Measurements from ENCODE around the gene DHRS7B.

Gene DHRS7B

DNA sequence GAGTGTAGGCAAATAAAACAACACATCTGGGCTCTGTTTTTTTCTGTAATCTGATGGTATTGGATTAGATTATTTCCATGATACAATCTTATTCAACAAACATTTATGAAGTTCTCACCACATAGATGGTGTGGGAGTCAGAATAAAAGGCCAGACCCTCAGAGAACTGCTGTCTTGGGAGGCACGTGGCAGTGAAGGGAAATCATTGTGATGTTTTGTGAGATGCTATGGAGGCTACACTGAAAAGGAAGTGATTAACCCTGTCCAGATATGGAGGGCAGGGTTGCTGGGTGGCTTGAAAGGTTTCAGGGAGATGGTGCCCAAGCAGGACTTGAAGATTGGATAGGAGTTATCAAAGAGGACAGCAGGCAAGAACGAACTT is 35.6 kb downstream of the DHRS7B start:
- Mint-ChIP-seq H3K9me3 (no peaks in the 10 kb centered on the region), H3K27me3 (no peaks in the 10 kb centered on the region), H3K4me3 (no peak overlapping the region)

DNA sequence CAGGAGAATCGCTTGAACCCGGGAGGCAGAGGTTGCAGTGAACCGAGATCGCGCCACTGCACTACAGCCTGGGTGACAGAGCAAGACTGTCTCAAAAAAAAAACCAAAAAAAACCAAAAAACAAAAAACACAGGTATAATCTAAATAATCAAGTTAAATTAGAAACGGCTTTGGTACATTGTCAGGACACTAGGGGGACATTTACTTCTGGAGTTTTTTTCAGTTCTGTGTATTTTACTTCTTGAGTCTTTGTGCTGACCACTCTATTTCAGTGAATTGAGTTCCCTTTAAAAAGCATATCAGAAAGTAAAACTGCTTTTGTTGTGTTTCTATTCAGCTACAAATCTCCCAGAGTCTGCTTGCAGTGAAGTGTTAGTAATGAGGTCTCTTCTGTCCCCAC is 36.3 kb downstream of the DHRS7B start:
- Mint-ChIP-seq H3K27me3 (no peaks in the 10 kb centered on the region), H3K9me3 (no peaks in the 10 kb centered on the region), H3K27ac (no peak overlapping the region), H3K4me1 (peaks cover 13% of the 10 kb centered on the region), H3K4me3 (no peak overlapping the region)
- DNase-seq = no peak
- ATAC-seq = no peak

More for the DNA sequence above, 35.6 kb downstream of the DHRS7B start:
- Mint-ChIP-seq H3K27ac (no peak overlapping the region), H3K4me1 (peaks cover 17% of the 10 kb centered on the region)
- ATAC-seq = no peak
- DNase-seq = no peak

DNA sequence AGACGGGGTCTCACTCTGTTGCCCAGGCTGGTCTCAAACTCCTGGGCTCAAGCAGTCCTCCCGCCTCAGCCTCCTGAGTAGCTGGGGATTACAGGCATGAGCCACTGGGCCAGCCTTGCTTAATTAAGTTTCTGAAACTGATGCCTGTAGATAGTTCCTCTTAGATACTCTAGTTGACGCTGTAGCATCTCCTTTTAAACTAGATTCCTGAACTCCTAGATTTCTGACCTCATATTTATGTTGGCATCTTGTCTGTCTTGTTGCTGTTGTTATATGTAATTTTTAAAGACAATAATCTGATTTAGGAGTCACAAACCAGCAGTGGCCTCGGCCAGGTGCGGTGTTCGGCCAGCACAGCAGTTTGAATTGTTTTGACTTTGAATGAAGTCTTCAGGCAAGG is 37.5 kb downstream of the DHRS7B start:
- H3K9me3 Mint-ChIP-seq = no peaks in the 10 kb centered on the region
- no peaks in the 10 kb centered on the region for H3K27me3 Mint-ChIP-seq
- ATAC-seq = no peak
- no peak overlapping the region for H3K27ac Mint-ChIP-seq
- no peak for DNase-seq
- peaks cover 13% of the 10 kb centered on the region for H3K4me1 Mint-ChIP-seq
- H3K4me3 Mint-ChIP-seq = no peak overlapping the region

DNA sequence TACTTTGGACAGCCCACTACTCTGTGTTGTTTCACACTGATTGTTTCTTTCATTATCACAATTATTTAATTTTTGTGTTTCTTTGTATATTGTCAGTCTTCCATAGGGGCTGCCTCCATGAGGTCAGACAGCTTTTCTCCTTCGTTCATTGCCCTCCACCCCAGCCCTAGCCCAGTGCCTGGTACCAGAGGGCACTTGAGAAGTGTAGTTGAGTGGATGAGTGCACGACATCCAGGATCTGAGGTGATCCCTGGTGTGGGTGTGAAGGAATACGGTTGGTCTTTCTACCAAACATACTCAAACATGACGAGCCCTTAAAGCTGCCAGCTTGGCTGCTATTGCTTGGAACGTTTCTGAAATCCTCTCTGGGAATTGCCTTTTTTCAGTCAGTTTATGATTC is 37.9 kb downstream of the DHRS7B start:
- H3K9me3 Mint-ChIP-seq = no peaks in the 10 kb centered on the region
- DNase-seq (no peak), ATAC-seq (no peak)
- no peaks in the 10 kb centered on the region for H3K27me3 Mint-ChIP-seq
- H3K4me3 Mint-ChIP-seq = no peak overlapping the region
- peaks cover 13% of the 10 kb centered on the region for H3K4me1 Mint-ChIP-seq
- no peak overlapping the region for H3K27ac Mint-ChIP-seq

DNA sequence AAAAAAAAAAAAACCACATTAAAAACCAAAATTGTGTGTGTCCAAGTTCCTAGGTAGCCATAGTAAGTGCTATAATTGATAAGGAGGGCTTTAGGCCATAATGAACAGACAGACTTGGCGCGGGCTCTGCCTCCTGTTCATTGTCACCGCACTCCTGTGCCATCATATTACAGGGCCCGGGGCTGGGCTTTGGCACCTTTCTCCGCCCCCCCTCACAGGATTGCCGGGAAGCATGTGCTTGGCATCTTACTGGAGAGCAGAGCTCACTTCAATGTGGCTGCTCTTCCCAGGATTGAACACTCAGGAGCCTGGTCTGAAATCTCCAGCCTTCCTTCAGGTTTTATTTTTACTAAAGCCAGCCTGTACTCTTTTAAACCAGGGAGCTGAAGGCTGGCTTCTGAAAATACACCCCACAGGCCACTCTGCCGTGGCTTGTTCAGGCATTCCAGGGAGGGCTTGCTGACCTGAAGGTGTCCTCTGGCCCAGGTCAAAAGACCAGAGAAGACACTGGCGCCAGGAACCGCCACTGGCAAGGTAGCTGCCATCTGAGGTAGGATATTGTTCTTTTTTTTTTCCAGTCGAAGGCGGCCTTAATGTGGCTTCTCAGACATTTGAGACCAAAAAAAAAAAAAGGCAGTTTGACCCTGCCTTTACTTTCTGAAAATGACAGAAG is 39.3 kb downstream of the DHRS7B start:
- H3K27me3 Mint-ChIP-seq = no peaks in the 10 kb centered on the region
- H3K4me3 Mint-ChIP-seq = no peak overlapping the region
- no peaks in the 10 kb centered on the region for H3K9me3 Mint-ChIP-seq
- no peak overlapping the region for H3K27ac Mint-ChIP-seq
- DNase-seq (no peak), ATAC-seq (no peak)
- H3K4me1 Mint-ChIP-seq = peaks cover 24% of the 10 kb centered on the region

DNA sequence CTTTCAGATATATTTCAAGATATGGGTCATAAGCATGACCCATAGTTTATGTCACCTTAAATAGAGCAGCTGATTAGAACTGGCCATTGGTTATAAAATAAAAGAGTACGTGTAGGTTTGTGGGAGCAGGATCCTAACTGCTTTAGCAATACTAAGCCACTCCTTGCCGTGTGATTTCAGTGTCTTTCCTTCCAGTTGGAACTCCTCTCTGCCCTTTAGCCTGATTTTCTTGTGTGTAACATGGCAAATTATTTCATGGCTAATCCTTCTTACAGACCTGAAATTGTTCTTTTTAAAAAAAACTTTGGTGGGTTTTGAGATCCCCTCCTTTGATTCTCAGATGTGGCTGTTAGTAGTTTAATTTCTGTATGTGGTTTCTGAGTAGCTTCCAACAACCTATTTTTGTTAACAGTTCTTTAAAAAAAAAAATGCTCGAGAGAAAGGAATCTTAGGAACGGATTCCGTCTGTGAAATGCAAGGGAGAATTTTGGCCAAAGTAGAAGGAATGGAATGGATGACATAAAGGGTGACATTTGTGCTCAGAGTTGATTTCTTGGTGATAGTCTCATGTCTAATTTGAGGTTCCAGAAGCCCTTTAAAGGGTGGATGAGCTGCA is 39.9 kb downstream of the DHRS7B start:
- Mint-ChIP-seq H3K9me3 (no peaks in the 10 kb centered on the region), H3K4me1 (peaks cover 30% of the 10 kb centered on the region), H3K27me3 (no peaks in the 10 kb centered on the region), H3K4me3 (no peak overlapping the region), H3K27ac (no peak overlapping the region)
- no peak for ATAC-seq
- no peak for DNase-seq

DNA sequence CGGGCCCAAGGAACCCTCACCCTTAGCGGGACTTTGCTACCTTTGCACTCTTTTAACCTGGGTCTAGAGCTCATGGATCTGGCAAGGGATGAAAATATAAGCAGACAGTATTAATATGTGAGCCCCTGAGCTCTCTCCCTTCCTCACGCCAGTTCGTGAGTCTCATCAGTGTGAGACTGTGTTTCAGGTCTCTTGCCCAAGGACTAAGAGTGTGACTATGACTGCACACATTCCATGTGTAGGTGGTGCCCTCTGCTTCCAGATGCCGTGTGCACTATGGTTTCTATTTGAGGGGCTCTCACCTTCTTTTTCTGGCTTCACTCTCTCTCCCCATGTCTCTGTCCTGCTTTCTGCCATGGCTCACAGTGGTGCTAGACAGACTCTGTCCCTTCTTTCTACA is 40.5 kb downstream of the DHRS7B start:
- H3K9me3 Mint-ChIP-seq = no peaks in the 10 kb centered on the region
- H3K27ac Mint-ChIP-seq = peak overlapping the region in 1 of 2 donors; percentile 3
- DNase-seq (no peak), ATAC-seq (no peak)
- H3K4me3 Mint-ChIP-seq = no peak overlapping the region
- peaks cover 35% of the 10 kb centered on the region for H3K4me1 Mint-ChIP-seq
- no peaks in the 10 kb centered on the region for H3K27me3 Mint-ChIP-seq

DNA sequence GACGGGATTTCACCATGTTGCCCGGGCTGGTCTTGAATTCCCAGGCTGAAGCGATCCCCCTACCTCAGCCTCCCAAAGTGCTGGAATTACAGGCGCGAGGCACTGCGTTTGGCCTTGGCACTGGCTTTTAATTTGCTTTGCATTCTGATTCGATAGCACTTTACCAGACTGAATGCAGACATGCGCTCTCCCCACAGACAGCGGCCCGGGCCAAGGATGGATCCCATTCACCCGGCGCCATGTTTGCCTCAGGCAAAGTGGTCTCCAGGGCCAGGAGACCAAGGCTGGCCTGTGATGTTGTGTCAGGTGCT is 41.7 kb downstream of the DHRS7B start:
- DNase-seq (no peak), ATAC-seq (no peak)
- H3K27me3 Mint-ChIP-seq = no peaks in the 10 kb centered on the region
- peaks cover 35% of the 10 kb centered on the region for H3K4me1 Mint-ChIP-seq
- no peaks in the 10 kb centered on the region for H3K9me3 Mint-ChIP-seq
- no peak overlapping the region for H3K4me3 Mint-ChIP-seq
- H3K27ac Mint-ChIP-seq = no peak overlapping the region

DNA sequence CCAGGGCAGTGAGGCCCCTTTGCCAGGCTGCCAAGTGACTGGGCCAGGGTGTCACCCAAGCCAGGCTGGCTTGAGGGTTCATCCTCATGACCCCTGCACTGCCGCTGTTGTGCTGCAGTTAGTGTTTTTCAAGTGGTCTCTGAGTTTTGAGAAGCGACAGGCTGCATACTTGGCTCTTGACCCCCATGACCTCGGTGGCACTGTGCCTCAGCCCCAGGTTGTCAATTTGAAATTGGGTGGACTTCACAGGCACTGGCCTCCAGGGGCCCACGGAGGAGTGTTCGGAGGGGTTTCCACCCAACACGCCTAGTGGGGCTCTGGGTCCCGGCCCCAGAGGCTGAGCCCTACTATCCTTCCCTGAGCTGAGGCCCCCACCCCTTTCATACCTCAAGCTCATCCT is 42.7 kb downstream of the DHRS7B start:
- Mint-ChIP-seq H3K4me3 (no peak overlapping the region), H3K9me3 (no peaks in the 10 kb centered on the region), H3K27me3 (no peaks in the 10 kb centered on the region), H3K4me1 (peaks cover 35% of the 10 kb centered on the region), H3K27ac (no peak overlapping the region)
- no peak for DNase-seq
- ATAC-seq = no peak

DNA sequence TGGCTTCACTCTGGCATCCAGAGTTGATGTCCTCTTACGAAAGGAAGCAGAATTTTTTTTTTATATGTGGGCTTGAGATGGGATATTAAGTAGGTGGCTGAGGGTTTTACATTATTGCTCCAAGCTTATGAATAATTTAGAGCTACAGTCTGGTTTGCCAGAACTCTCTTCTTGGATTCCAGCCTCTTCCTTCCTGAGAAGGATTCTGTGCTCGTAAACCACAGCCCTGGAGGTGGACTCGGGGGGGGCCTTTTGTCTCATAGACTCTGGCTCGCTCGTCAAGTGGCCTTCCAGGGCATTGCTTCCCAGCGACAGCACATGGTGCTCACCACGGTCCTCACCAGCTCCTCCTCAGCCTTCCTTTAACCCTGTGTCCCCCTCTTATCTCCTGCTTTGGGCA is 44.0 kb downstream of the DHRS7B start:
- peak overlapping the region; percentile 9 to 18 for H3K4me3 Mint-ChIP-seq
- ATAC-seq (no peak), DNase-seq (no peak)
- no peaks in the 10 kb centered on the region for H3K27me3 Mint-ChIP-seq
- no peaks in the 10 kb centered on the region for H3K9me3 Mint-ChIP-seq
- peaks cover 35% of the 10 kb centered on the region for H3K4me1 Mint-ChIP-seq
- H3K27ac Mint-ChIP-seq = peak overlapping the region; percentile 49 to 96

DNA sequence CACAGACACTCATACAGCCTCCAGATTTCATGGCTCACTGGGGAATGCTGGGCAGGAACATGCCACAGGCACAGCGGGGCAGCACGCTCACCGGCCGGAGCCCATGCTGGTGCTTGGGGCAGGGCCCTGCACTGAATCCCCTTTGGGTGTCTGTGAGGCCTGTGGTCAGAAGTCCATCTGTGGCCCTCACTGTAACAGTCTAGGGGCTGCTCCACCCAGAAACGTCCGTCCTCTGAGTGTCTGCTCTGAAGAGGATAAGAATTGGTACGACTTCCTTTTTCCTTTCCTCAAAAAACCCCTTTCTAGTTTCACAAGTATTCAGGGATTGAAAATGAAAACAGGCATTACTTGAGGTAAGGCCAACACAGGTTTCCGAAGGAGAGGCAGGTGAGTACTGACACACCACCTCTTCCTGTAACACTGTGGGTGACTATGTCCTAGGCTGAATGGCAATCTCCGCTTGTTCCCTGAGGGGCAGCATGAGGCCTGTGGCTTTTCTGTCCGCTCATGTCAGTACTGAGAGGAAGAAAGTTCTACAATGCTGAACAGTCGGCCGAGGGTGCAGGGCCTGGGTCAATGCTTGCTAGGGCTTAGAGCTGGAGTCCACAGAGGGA is 44.7 kb downstream of the DHRS7B start:
- no peaks in the 10 kb centered on the region for H3K9me3 Mint-ChIP-seq
- ATAC-seq (peak; percentile 72), DNase-seq (no peak)
- peak overlapping the region; percentile 66 to 96 for H3K27ac Mint-ChIP-seq
- peak overlapping the region; percentile 9 to 18 for H3K4me3 Mint-ChIP-seq
- H3K4me1 Mint-ChIP-seq = peaks cover 35% of the 10 kb centered on the region
- no peaks in the 10 kb centered on the region for H3K27me3 Mint-ChIP-seq

DNA sequence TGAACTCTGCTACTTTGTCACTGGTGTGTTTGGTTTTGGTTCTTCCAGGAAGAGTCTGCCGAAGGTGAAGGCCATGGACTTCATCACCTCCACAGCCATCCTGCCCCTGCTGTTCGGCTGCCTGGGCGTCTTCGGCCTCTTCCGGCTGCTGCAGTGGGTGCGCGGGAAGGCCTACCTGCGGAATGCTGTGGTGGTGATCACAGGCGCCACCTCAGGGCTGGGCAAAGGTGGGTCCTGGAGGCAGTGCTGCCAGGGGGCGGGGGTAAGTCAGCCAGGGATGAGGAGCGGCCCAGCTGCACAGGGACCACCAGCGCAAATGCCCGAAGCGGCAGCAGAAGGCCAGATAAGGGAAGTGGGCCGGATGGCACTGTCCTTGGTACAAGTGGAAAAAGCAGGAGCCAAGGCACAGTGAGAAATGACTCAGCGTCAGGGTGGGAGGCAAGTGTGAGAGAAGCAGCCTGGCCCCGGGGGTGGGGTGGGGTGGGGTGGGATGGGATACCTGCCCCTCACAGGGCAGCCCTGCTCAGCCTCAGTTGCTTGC is 45.3 kb downstream of the DHRS7B start:
- no peak for ATAC-seq
- H3K27ac Mint-ChIP-seq = peak overlapping the region in 1 of 2 donors; percentile 66
- peaks cover 29% of the 10 kb centered on the region for H3K4me1 Mint-ChIP-seq

DNA sequence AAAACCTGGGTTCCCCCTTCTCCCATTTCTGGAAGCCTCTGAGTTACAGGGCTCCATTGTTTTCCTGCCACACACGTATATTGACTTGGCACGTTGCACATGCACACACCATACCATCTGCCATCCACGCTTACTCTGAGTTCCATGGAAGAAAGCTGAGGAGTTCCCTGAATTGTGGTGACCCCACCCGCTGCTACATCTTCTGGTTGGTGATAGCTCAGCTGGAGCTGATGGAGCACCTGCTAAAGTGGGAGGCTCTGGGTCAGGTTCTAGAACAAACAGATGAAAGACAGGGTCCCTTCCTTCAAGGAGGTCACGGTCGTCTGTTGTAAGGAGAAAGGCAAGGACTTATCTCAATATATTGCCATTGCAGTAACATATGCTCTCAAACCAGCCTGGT is 46.1 kb downstream of the DHRS7B start:
- Mint-ChIP-seq H3K4me3 (no peak overlapping the region), H3K27me3 (no peaks in the 10 kb centered on the region), H3K27ac (no peak overlapping the region), H3K9me3 (no peaks in the 10 kb centered on the region), H3K4me1 (peaks cover 23% of the 10 kb centered on the region)
- DNase-seq (no peak), ATAC-seq (no peak)

More for the DNA sequence above, 45.3 kb downstream of the DHRS7B start:
- H3K4me3 Mint-ChIP-seq = no peak overlapping the region
- DNase-seq = no peak
- no peaks in the 10 kb centered on the region for H3K27me3 Mint-ChIP-seq
- H3K9me3 Mint-ChIP-seq = no peaks in the 10 kb centered on the region

DNA sequence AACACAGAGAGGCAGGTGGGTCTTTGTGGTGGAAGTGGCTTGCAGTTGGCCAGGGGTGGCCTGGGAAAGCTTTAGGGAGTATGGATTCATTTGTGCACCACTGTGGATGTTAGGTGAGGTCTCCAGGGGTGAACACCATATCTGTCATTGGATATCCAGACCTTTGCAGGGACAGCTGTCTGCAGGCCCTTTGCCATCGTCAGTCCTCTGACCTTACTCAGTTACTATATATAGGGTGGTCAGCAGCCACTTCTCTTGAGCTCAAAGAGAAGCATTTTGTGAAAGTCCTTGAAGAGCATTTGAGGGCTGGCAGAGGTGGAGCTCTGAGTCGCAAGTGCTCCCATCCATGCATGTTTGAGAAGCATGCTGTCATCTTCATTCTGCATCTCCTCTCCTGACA is 46.8 kb downstream of the DHRS7B start:
- Mint-ChIP-seq H3K4me3 (no peak overlapping the region), H3K9me3 (no peaks in the 10 kb centered on the region), H3K27me3 (no peaks in the 10 kb centered on the region), H3K27ac (no peak overlapping the region), H3K4me1 (peaks cover 23% of the 10 kb centered on the region)
- DNase-seq (no peak), ATAC-seq (no peak)

DNA sequence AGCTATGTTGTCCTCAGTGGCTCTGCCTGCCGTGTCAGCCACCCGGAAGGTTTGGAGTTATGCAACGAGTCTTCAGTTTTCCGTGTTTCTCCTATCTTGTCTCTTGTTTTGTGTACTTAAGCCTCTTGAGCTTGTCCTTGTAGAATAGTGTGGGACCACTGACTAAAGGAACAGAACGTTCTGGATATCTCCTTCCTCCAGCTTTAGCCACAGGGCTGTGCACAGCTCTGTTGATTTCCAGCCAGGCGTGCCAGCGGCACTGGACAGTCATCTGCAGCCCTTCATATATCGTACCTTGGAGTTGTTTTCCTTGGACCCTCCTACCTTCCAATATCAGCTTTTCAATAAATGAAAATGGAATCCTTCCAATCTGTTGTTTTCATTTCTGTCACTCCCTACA is 47.4 kb downstream of the DHRS7B start:
- Mint-ChIP-seq H3K27ac (peak overlapping the region in 1 of 2 donors; percentile 16), H3K9me3 (no peaks in the 10 kb centered on the region), H3K4me1 (peaks cover 23% of the 10 kb centered on the region), H3K27me3 (no peaks in the 10 kb centered on the region), H3K4me3 (no peak overlapping the region)
- DNase-seq = no peak
- no peak for ATAC-seq

DNA sequence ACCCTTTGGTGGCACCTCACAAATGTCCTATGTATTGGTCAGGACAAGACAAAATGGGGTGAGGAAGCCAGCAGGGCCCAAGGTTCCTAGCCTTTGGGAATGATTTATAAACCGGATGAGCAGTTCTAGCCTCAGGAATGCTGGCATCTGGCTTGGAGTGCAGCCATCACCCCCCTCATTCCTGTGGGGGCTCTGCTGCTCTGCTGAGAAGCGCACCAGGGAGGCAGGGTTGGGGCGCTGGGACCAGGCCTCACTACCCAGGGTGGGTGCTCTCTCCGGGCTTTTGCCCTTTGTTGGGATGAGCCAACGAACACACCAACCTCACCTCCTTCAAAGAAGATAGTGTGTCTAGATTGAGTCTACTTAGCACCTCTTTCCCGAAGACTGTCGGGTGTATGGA is 47.9 kb downstream of the DHRS7B start:
- H3K27me3 Mint-ChIP-seq = no peaks in the 10 kb centered on the region
- ATAC-seq = no peak

More for the DNA sequence above, 47.9 kb downstream of the DHRS7B start:
- no peak for DNase-seq
- Mint-ChIP-seq H3K4me1 (peaks cover 23% of the 10 kb centered on the region), H3K27ac (no peak overlapping the region), H3K4me3 (no peak overlapping the region), H3K9me3 (no peaks in the 10 kb centered on the region)

Measured in stimulated activated naive CD8-positive, alpha-beta T cell treated with anti-CD3 and anti-CD28 coated beads, Interleukin-15, amount 100 ng/mL, for 72 hours (primary cell).